ENCODE results near the gene RBFOX1.

Gene RBFOX1

GRCh38 chr16:7373776-7374175 is 41.1 kb downstream of the RBFOX1 start:
- no peak for DNase-seq (ENCODE audit: low spot score)

- no peak for DNase-seq (ENCODE audit: low spot score)
These were observed 42.0 kb downstream of the RBFOX1 start for GRCh38 chr16:7374614-7375174.

GRCh38 chr16:7376227-7376626 is 43.6 kb downstream of the RBFOX1 start:
- no peak for DNase-seq (ENCODE audit: low spot score)

- no peak for DNase-seq (ENCODE audit: low spot score)
These were observed 44.6 kb downstream of the RBFOX1 start for GRCh38 chr16:7377231-7377630.

GRCh38 chr16:7378024-7378695 is 45.5 kb downstream of the RBFOX1 start:
- DNase-seq (ENCODE audit: low spot score): no peak

GRCh38 chr16:7380441-7380840 is 47.8 kb downstream of the RBFOX1 start:
- no peak for DNase-seq (ENCODE audit: low spot score)

GRCh38 chr16:7380911-7381310 is 48.3 kb downstream of the RBFOX1 start:
- no peak for DNase-seq (ENCODE audit: low spot score)

GRCh38 chr16:7381671-7382070 is 49.0 kb downstream of the RBFOX1 start:
- no peak for DNase-seq (ENCODE audit: low spot score)

- DNase-seq (ENCODE audit: low spot score): no peak
These were observed 49.9 kb downstream of the RBFOX1 start for GRCh38 chr16:7382521-7382920.

- no peak for DNase-seq (ENCODE audit: low spot score)
These were observed 58.3 kb downstream of the RBFOX1 start for GRCh38 chr16:7390974-7391373.

- no peak for DNase-seq (ENCODE audit: low spot score)
These were observed 59.0 kb downstream of the RBFOX1 start for GRCh38 chr16:7391694-7392093.

GRCh38 chr16:7392206-7392605 is 59.6 kb downstream of the RBFOX1 start:
- no peak for DNase-seq (ENCODE audit: low spot score)

GRCh38 chr16:7393680-7394079 is 61.0 kb downstream of the RBFOX1 start:
- no peak for DNase-seq (ENCODE audit: low spot score)

GRCh38 chr16:7394720-7395336 is 62.2 kb downstream of the RBFOX1 start:
- no peak for DNase-seq (ENCODE audit: low spot score)

GRCh38 chr16:7397901-7398300 is 65.3 kb downstream of the RBFOX1 start:
- peak; percentile 49 for DNase-seq (ENCODE audit: low spot score)

GRCh38 chr16:7398536-7398935 is 65.9 kb downstream of the RBFOX1 start:
- no peak for DNase-seq (ENCODE audit: low spot score)

GRCh38 chr16:7399296-7399695 is 66.7 kb downstream of the RBFOX1 start:
- no peak for DNase-seq (ENCODE audit: low spot score)

GRCh38 chr16:7400117-7400890 is 67.7 kb downstream of the RBFOX1 start:
- no peak for DNase-seq (ENCODE audit: low spot score)

GRCh38 chr16:7404217-7404616 is 71.6 kb downstream of the RBFOX1 start:
- no peak for DNase-seq (ENCODE audit: low spot score)

- DNase-seq (ENCODE audit: low spot score): peak; percentile 11
These were observed 72.5 kb downstream of the RBFOX1 start for GRCh38 chr16:7405166-7405565.

GRCh38 chr16:7408700-7409365 is 76.2 kb downstream of the RBFOX1 start:
- no peak for DNase-seq (ENCODE audit: low spot score)

GRCh38 chr16:7419441-7419840 is 86.8 kb downstream of the RBFOX1 start:
- no peak for DNase-seq (ENCODE audit: low spot score)
